Adrenal gland (tissue), 12 donors: ENCODE results near the gene METTL15. TPM values are rescaled to one million over a fixed set of nuclear protein-coding genes. Genes with fewer than 3 reads are reported as not detected.
"Not testable (repeated sequence)": the region's sequence is repeated elsewhere in the genome, so short reads cannot be mapped to it uniquely, and the experiment has no call there.

Experiments used
- DNase-seq, 7 donors: peaks; one replicate each; pipeline ENCODE4 v3.0.0-alpha.2; 2019 to 2020
- H3K27ac ChIP-seq, 5 donors: fragments of 200-600 bp; sonication (generic) in 4 of 5; 1 replicate in 3 of 5; 2 replicates in 2 of 5; pipeline versions ENCODE4 v1.5.1 to v1.8.0; 2016 to 2020; ENCODE audit warnings: mild to moderate bottlenecking in 1 of 5
- H3K27me3 ChIP-seq: fragments of 200-600 bp; 2 replicates; pipeline ENCODE4 v1.8.0; 2021
- H3K36me3 ChIP-seq, 2 donors: fragments of 200-600 bp; replicated peaks in 1 of 2; 1 replicate in 1 of 2; 2 replicates in 1 of 2; pipeline versions ENCODE4 v1.5.1 to v1.8.0; 2018 to 2022
- H3K4me1 ChIP-seq, 2 donors: fragments of 200-600 bp; replicated peaks in 1 of 2; 1 replicate in 1 of 2; 2 replicates in 1 of 2; pipeline versions ENCODE4 v1.5.1 to v1.8.0; 2018 to 2021
- H3K4me3 ChIP-seq, 4 donors: fragments of 200-600 bp; sonication (generic) in 3 of 4; one replicate each; pipeline ENCODE4 v1.5.1; 2016 to 2018
- H3K9me3 ChIP-seq, 3 donors: fragments of 200-600 bp; sonication (generic) in 1 of 3; replicated peaks in 1 of 3; 1 replicate in 2 of 3; 2 replicates in 1 of 3; pipeline versions ENCODE4 v1.5.1 to v1.8.0; 2016 to 2021
- POLR2A ChIP-seq, 2 donors: fragments of 450-650 bp; IDR thresholded peaks; one replicate each; pipeline ENCODE4 v1.6.1; 2017; ENCODE audit warnings: antibody characterized with exemption in 2 of 2, mild to moderate bottlenecking in 2 of 2, moderate library complexity in 1 of 2
- WGBS, 4 donors: extraction: QIAGEN DNeasy Blood & Tissue Kit in 2 of 4; methylation state at CpG; one replicate each; pipeline versions ENCODE4 v1.1.5 to v1.1.7; 2013 to 2017; 5-methylcytosine and 5-hydroxymethylcytosine counted together
- intact Hi-C, 2 donors: fragments of 100-400 bp; cut with DNase I; formaldehyde crosslinking; loops; one replicate each; pipeline versions ENCODE4 v1.14.1 to v1.15.0; 2022 to 2023
- polyA plus RNA-seq, 3 donors: library from polyadenylated mRNA; stranded (reverse); fragments of 200-250 nt in 2 of 3; fragments of 350-450 nt in 1 of 3; fragmentation: Illumina TruSeq in 1 of 3; extraction: RNeasy Lipid Tissue Mini Kit (QIAGEN cat#74804) in 1 of 3; gene quantifications; one replicate each; pipeline ENCODE4 v1.2.3, GENCODE V29; 2013 to 2014
- total RNA-seq, 9 donors: library from RNA; depleted of rRNA in 4 of 9; stranded (reverse); fragments of >200 nt in 4 of 9; fragments of 120-200 nt in 1 of 9; fragmentation: NEBNext Ultra II Directional in 1 of 9; extraction: Animal tissue kit (Norgen Biotek cat#: 25700) in 1 of 9; gene quantifications; one replicate each; pipeline versions ENCODE4 v1.1.0 to v1.2.4, GENCODE V29; 2013 to 2023
- TF ChIP-seq, protein P1 (sequence below), 6 experiments: fragments of 450-650 bp in 4 of 6; fragments of 200-600 bp in 2 of 6; sonication (generic) in 1 of 6; IDR thresholded peaks; 1 replicate in 5 of 6; 2 replicates in 1 of 6; pipeline versions ENCODE4 v1.5.1 to v1.8.0; 2016 to 2021; ENCODE audit warnings: antibody characterized with exemption in 6 of 6, mild to moderate bottlenecking in 2 of 6, moderate library complexity in 1 of 6
- donor health status: healthy with polysubstance abuse.
- donor health status: Bipolar disorder and iron deficiency.
- donor health status: DM: yes; HTN: yes; CAD: no.
- donor health status: DM: no; HTN: no; CAD: no.
- donor health status: DM: no; HTN: no; CAD: no.
- donor health status: DM: yes; HTN: yes; CAD: no.

Gene METTL15
- total and polyA plus RNA-seq, 12 donors, result 7.4 to 45.5 (median 17.3) TPM

GRCh38 chr11:28284196-28284595 lies 176.0 kb downstream of the METTL15 start:
- Histone ChIP-seq H3K27ac (no peak overlapping the region), H3K4me1 (no peaks in the 10 kb centered on the region), H3K36me3 (no peaks in the 10 kb centered on the region), H3K27me3 (no peaks in the 10 kb centered on the region), H3K4me3 (no peak overlapping the region), H3K9me3 (no peaks in the 10 kb centered on the region)
- no peak for DNase-seq
- intact Hi-C loops, result no loop called here
- TF ChIP-seq POLR2A (IDR thresholded peaks at IDR 0.05), result no peak
- TF ChIP-seq, protein P1, sequence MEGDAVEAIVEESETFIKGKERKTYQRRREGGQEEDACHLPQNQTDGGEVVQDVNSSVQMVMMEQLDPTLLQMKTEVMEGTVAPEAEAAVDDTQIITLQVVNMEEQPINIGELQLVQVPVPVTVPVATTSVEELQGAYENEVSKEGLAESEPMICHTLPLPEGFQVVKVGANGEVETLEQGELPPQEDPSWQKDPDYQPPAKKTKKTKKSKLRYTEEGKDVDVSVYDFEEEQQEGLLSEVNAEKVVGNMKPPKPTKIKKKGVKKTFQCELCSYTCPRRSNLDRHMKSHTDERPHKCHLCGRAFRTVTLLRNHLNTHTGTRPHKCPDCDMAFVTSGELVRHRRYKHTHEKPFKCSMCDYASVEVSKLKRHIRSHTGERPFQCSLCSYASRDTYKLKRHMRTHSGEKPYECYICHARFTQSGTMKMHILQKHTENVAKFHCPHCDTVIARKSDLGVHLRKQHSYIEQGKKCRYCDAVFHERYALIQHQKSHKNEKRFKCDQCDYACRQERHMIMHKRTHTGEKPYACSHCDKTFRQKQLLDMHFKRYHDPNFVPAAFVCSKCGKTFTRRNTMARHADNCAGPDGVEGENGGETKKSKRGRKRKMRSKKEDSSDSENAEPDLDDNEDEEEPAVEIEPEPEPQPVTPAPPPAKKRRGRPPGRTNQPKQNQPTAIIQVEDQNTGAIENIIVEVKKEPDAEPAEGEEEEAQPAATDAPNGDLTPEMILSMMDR (IDR thresholded peaks at IDR 0.05), result no peak
- 93 to 100% (median 94%) methylated on average over 1 of the region's 1 CpG for WGBS, 4 donors

- no peak for TF ChIP-seq POLR2A (IDR thresholded peaks at IDR 0.05)
- TF ChIP-seq, protein P1 (IDR thresholded peaks at IDR 0.05), result no peak
- Histone ChIP-seq H3K4me1 (no peaks in the 10 kb centered on the region), H3K9me3 (no peaks in the 10 kb centered on the region), H3K36me3 (no peaks in the 10 kb centered on the region), H3K27me3 (no peaks in the 10 kb centered on the region), H3K27ac (no peak overlapping the region), H3K4me3 (no peak overlapping the region)
- no peak for DNase-seq
- intact Hi-C loops, result no loop called here
- 80 to 92% (median 86%) methylated on average over 1 of the region's 1 CpG for WGBS, 4 donors
These were observed 181.3 kb downstream of the METTL15 start for GRCh38 chr11:28289444-28289843.

DNA sequence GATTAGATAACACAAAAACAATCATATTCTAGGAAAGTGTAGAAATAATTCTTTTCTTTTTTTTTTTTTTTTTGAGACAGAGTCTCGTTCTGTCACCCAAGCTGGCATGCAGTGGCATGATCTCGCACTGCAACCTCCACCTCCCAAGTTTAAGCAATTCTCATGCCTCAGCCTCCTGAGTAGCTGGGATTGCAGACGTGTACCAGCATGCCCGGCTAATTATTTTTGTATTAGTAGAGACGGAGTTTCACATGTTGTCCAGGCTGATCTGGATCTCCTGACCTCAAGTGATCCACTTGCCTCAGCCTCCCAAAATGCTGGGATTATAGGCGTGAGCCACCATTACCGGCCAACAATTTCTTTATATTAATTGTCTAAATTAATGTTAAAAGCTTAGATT lies 182.8 kb downstream of the METTL15 start:
- H3K27ac ChIP-seq, H3K9me3 ChIP-seq, H3K36me3 ChIP-seq, intact Hi-C loops, DNase-seq, H3K4me1 ChIP-seq, H3K27me3 ChIP-seq, H3K4me3 ChIP-seq: not testable (repeated sequence)
- WGBS, 4 donors, result 88 to 93% (median 92%) methylated on average over 5 to 7 of the region's 7 CpGs

DNA sequence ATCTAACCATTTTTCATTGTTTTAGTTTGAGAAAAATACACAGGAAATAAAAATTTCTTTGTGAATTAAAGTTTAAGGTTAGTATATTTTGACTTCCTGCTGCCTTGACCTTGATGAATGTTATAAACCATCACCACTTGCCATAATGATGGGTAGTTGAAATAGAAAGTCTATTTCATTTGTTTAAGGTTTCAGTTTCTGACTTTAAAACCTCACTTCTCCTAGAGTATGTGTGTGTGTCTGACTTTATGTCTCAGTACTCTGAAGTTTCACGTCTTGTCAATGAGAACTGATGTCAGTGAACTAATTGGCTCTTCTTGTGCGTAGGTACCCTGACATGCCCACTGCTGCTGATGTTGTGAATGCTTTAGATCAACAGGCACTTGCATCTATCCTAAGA lies 188.2 kb downstream of the METTL15 start:
- no peaks in the 10 kb centered on the region for H3K4me1 ChIP-seq
- intact Hi-C loops, result no loop called here
- no peak overlapping the region for H3K4me3 ChIP-seq
- no peaks in the 10 kb centered on the region for H3K36me3 ChIP-seq
- 93 to 98% (median 96%) methylated on average over 2 of the region's 2 CpGs for WGBS, 4 donors
- TF ChIP-seq, protein P1 (IDR thresholded peaks at IDR 0.05), result no peak
- no peak for TF ChIP-seq POLR2A (IDR thresholded peaks at IDR 0.05)
- no peak for DNase-seq
- H3K27me3 ChIP-seq, result no peaks in the 10 kb centered on the region
- H3K27ac ChIP-seq, result no peak overlapping the region
- H3K9me3 ChIP-seq, result no peaks in the 10 kb centered on the region

DNA sequence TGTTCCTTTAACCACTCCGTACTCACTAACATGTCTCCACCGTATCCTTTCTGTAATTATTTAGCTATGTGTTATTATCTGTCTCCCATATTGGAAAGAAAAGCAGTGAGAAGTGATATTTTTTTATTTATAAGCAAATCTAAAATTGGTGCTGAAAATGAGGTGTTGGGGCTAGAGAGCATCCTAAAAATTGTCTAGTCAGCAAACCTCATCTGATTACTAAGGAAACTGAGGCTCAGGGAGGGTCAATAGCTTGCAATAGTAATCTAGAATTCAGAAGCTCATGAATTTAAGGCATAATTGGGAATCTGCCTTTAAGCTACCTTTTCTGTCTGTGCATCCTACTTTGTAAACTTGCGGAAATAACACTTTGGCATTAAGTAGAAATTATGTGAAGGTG lies 190.0 kb downstream of the METTL15 start:
- no peaks in the 10 kb centered on the region for H3K27me3 ChIP-seq
- H3K36me3 ChIP-seq, result no peaks in the 10 kb centered on the region
- H3K4me3 ChIP-seq, result no peak overlapping the region
- TF ChIP-seq POLR2A (IDR thresholded peaks at IDR 0.05), result no peak
- TF ChIP-seq, protein P1 (IDR thresholded peaks at IDR 0.05), result no peak
- WGBS, 4 donors, result 95 to 100% (median 98%) methylated on average over 3 of the region's 3 CpGs
- no peak overlapping the region for H3K27ac ChIP-seq
- no peaks in the 10 kb centered on the region for H3K9me3 ChIP-seq
- intact Hi-C loops, result no loop called here
- H3K4me1 ChIP-seq, result peaks cover under 1% of the 10 kb centered on the region in 2 donors
- DNase-seq, result no peak
